Erythroblast (primary cell): ENCODE data around the gene IL22RA2.

Experiments used
- DNase-seq, 2 experiments: peaks; one replicate each; lab custom pipeline; 2025; lab: John Stamatoyannopoulos, UW
- GATA1 ChIP-seq: IDR thresholded peaks from 2 replicates; pipeline ENCODE4 v1.6.1; 2011; ENCODE audit warnings: low read depth, mild to moderate bottlenecking, control low read depth, low read length, moderate library complexity
- POLR2A ChIP-seq: IDR thresholded peaks from 2 replicates; pipeline ENCODE4 v1.6.1; 2011; ENCODE audit warnings: mild to moderate bottlenecking, low read length

Gene IL22RA2

DNA sequence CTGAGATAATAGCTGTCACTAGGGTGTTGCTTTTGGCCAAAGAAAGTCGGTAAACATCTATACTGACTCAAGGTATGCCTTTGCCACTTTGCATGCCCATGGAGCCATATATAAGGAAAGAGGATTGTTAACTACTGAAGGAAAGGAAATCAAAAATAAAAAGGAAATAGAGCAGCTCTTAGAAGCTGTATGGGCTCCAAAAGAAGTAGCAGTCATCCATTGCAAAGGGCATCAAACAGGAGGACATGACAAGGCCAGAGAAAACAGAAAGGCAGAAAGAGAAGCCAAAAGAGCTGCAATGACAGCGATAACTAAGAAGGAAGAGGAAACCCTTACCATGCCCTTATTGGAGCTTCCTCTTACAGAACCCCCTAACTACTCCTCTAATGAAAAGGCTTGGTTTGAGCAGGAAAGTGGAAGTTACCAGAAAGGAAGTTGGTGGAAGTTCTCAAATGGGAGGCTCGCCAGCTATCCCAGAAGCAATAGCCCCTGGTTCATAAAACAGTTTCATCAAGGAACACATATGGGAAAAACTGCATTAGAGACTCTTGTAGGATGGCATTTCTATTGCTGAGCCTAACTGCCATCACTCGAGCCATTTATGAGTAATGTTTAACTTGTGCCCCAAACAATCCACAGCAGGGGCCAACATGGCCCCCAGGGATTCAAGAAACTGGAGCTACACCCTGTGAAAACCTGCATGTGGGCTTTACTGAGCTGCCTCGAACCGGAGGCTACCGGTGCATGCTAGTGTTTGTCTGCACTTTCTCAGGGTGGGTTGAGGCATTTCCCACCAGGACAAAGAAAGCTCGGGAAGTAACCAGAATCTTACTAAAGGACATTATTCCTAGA lies 7.0 kb downstream of the IL22RA2 start:
- no peak for DNase-seq
- TF ChIP-seq GATA1 (no peak), POLR2A (no peak)

GRCh38 chr6:137165375-137166246 lies 7.8 kb downstream of the IL22RA2 start:
- TF ChIP-seq GATA1, result no peak
- no peak for TF ChIP-seq POLR2A
- peak in 1 of 2 experiments; percentile 6 for DNase-seq

GRCh38 chr6:137163732-137164318 lies 9.6 kb downstream of the IL22RA2 start:
- TF ChIP-seq POLR2A (no peak), GATA1 (no peak)
- no peak for DNase-seq

- TF ChIP-seq GATA1 (no peak), POLR2A (no peak)
- no peak for DNase-seq
Observed at GRCh38 chr6:137162692-137163306, 10.6 kb downstream of the IL22RA2 start.

GRCh38 chr6:137161949-137162348 lies 11.5 kb downstream of the IL22RA2 start:
- TF ChIP-seq POLR2A (no peak), GATA1 (no peak)
- no peak for DNase-seq

GRCh38 chr6:137160763-137161162 lies 12.7 kb downstream of the IL22RA2 start:
- no peak for TF ChIP-seq GATA1
- no peak for TF ChIP-seq POLR2A
- no peak for DNase-seq

DNA sequence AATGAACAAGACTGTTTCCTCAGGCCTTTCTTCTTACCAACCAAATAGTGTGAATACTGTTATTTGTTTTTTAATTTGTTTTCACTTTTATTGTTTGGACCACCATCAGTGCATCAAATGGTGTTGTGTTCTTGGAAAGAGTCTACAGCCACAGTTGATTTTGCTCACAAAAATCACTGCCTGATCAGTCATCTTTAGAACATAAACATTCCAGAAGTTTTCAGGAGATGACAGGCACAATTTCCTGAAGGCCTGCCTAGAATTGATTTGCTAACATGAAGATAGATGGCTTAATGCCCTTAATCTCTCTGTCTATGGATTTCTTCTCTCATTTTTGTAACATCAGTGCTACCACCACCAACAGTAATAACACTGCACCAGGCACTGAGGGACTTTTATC lies 13.5 kb downstream of the IL22RA2 start:
- TF ChIP-seq GATA1 (no peak), POLR2A (no peak)
- no peak for DNase-seq

DNA sequence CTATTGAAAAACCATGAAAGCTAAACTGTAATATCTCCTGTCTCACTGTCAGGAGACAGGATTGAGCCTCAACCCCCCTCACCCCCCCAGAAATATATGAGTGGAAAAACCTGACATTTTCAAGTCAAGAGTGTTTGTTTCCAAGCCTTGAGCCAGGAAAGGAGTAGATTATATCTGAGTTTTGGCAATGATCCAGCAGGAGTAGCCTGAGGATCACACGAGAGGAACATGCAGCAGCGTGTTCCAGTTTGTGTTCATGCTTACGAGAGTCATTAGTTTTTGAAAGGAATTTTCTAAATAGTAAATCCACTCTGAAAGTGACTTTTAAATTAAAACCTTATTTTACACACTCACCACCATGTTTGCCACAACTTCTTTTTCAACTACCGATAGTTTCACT lies 15.8 kb downstream of the IL22RA2 start:
- TF ChIP-seq GATA1 (no peak), POLR2A (no peak)
- DNase-seq, result no peak

DNA sequence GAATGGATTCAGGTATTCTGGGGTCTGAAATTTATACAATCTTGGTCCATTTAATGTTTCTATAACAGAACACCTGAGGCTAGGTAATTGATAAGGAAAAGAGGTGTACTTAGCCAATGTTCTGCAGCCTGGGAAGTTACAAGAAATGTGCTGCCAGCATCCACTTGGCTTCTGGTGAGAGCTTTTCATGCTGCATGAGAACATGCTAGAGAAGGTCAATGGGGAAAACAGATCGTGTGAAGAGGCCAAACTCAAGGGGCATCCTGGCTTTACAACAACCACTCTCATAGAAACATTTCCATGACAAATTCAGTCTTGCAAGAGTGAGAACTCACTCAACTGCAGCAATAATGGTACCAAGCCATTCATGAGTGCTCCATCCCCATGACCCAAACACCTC lies 16.8 kb downstream of the IL22RA2 start:
- no peak for TF ChIP-seq GATA1
- no peak for TF ChIP-seq POLR2A
- no peak for DNase-seq

DNA sequence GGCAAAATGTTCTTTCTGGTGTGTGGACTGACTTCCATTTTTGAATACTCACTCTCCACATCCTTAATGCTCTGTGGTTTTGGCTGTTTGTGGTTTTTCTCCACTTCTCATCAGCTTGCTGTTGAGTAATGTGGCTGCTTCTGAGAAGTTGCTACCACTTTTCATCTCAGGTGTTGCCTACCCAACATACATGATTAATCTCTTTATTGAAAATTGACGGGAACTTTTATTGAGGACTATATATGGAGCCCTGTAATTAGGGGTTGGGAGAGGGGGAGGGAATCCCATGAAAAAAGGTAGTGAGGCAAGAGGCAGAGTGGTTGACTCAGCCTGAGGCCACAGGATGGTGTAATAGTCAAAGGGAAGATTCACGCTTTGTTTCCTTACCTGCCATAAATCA lies 17.6 kb downstream of the IL22RA2 start:
- DNase-seq, result no peak

DNA sequence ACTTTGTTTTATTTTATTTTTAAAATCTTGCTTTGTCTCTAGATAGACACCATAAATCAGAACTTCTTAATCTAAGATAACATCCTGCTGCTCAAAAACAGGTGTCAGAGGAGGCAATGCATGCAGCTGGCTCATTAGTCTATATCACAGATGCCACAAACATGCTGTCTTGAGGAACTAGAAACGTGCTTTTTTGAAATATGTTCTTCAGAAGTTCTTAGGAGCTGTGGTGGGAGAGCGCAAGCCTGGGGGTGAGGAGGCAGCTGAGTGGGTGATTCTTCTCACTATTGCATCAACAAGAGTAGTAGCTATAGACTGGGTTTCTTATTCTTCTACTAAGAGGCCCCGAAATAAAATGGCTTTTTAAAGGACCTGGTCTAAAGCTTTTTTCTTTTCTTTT lies 23.4 kb downstream of the IL22RA2 start:
- TF ChIP-seq GATA1 (no peak), POLR2A (no peak)
- no peak for DNase-seq

More for the DNA sequence above, 17.6 kb downstream of the IL22RA2 start:
- no peak for TF ChIP-seq POLR2A
- TF ChIP-seq GATA1, result no peak

- TF ChIP-seq GATA1, result no peak
- TF ChIP-seq POLR2A, result no peak
- DNase-seq, result no peak
Observed at GRCh38 chr6:137149035-137149393, 24.4 kb downstream of the IL22RA2 start.

DNA sequence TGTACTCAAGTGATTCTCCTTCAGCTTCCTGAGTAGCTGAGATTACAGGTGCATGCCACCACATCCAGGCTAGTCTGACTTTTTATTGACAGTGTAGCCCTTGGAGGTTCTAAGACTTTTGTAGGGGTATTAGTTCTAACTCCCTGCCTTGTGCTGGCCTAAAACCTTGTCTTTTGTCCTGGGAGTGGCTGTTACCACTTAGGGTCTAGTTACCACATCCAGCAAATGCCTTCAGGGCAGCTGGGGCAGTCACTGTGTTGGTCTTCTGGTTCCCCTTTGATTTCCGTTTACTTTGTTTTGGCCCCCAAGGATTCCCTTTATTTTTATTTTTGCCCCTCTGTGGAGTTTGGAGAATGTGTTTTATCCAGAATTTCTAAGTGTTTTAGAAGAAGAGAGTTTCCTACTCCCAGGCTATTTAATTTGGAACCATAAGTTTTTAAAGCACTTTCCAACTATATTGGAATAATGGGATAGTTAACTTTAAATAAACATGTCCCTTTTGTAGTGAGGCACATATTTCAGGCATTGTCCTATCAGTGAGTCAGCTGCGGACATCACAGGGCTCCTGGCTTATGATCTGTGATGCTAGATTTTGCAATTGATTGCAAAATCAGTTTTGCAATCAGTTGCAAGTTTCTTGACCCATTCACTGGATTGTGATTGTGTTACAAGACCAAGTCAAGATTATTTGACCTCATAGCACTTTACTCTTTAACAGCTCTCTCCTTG lies 25.0 kb downstream of the IL22RA2 start:
- TF ChIP-seq GATA1 (no peak), POLR2A (no peak)
- DNase-seq, result no peak
